Peyer's patch (tissue), 4 donors: ENCODE measurements around the gene PDLIM5. TPM values are rescaled to one million over a fixed set of nuclear protein-coding genes. Genes with fewer than 3 reads are reported as not detected.

Experiments
- DNase-seq, 3 donors: peaks; one replicate each; pipeline ENCODE4 v3.0.0-alpha.2; 2017 to 2019
- H3K27ac ChIP-seq, 4 donors: fragments of 200-600 bp; sonication (generic); one replicate each; pipeline ENCODE4 v1.5.1; 2016 to 2019
- H3K27me3 ChIP-seq, 2 donors: fragments of 200-600 bp; sonication (generic); one replicate each; pipeline ENCODE4 v1.5.1; 2019
- H3K36me3 ChIP-seq, 3 donors: fragments of 200-600 bp; sonication (generic); one replicate each; pipeline ENCODE4 v1.5.1; 2016 to 2019
- H3K4me1 ChIP-seq, 4 donors: fragments of 200-600 bp; sonication (generic); one replicate each; pipeline ENCODE4 v1.5.1; 2016 to 2019
- H3K4me3 ChIP-seq, 4 donors: fragments of 200-600 bp; sonication (generic); 1 replicate in 3 of 4; 2 replicates in 1 of 4; pipeline ENCODE4 v1.5.1; 2016 to 2019; ENCODE audit warnings: mild to moderate bottlenecking in 1 of 4
- H3K9me3 ChIP-seq, 4 donors: fragments of 200-600 bp; sonication (generic); one replicate each; pipeline ENCODE4 v1.5.1; 2016 to 2019; ENCODE audit warnings: mild to moderate bottlenecking in 1 of 4
- POLR2A ChIP-seq, 2 donors: fragments of 450-650 bp; IDR thresholded peaks; one replicate each; pipeline ENCODE4 v1.5.1; 2017; ENCODE audit warnings: antibody characterized with exemption in 2 of 2, mild to moderate bottlenecking in 2 of 2, moderate library complexity in 2 of 2
- total RNA-seq, 4 donors: library from RNA; depleted of rRNA; stranded (reverse); fragments of >200 nt; gene quantifications; one replicate each; pipeline ENCODE4 v1.1.0, GENCODE V29; 2016
- TF ChIP-seq, protein P1 (sequence below), 6 experiments: fragments of 450-650 bp in 4 of 6; fragments of 200-600 bp in 2 of 6; sonication (generic) in 1 of 6; IDR thresholded peaks; one replicate each; pipeline ENCODE4 v1.5.1; 2017 to 2019; ENCODE audit warnings: antibody characterized with exemption in 6 of 6, mild to moderate bottlenecking in 3 of 6, moderate library complexity in 1 of 6

The PDLIM5 gene
- total RNA-seq, 4 donors from 2014 or later: 112 to 197 (median 158) TPM

DNA sequence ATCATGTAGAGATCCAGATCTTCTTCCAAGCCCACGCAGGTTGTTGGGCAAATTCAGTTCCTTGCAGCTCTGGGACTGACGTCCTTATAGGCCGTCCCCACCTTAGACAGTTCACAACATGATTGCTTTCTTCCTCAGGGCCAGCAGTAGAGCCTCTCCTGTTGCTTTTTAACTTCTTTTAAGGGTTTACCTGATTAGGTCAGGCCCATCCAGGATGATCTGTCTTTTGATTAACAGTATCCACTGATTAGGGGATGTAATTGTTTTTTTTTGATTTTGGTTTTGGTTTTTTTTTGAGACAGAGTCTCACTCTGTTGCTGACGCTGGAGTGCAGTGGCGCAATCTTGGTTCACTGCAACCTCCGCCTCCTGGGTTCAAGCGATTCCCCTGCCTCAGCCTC is 197.0 kb downstream of the PDLIM5 start:
- no peak for DNase-seq
- Histone ChIP-seq H3K9me3 (no peaks in the 10 kb centered on the region), H3K27ac (no peak overlapping the region), H3K27me3 (no peaks in the 10 kb centered on the region), H3K4me3 (no peak overlapping the region), H3K36me3 (peaks cover 0 to 36% (median 0%) of the 10 kb centered on the region in 3 donors), H3K4me1 (peaks cover 0 to 16% (median 0%) of the 10 kb centered on the region in 4 donors)
- TF ChIP-seq, protein P1, sequence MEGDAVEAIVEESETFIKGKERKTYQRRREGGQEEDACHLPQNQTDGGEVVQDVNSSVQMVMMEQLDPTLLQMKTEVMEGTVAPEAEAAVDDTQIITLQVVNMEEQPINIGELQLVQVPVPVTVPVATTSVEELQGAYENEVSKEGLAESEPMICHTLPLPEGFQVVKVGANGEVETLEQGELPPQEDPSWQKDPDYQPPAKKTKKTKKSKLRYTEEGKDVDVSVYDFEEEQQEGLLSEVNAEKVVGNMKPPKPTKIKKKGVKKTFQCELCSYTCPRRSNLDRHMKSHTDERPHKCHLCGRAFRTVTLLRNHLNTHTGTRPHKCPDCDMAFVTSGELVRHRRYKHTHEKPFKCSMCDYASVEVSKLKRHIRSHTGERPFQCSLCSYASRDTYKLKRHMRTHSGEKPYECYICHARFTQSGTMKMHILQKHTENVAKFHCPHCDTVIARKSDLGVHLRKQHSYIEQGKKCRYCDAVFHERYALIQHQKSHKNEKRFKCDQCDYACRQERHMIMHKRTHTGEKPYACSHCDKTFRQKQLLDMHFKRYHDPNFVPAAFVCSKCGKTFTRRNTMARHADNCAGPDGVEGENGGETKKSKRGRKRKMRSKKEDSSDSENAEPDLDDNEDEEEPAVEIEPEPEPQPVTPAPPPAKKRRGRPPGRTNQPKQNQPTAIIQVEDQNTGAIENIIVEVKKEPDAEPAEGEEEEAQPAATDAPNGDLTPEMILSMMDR (IDR thresholded peaks at IDR 0.05): no peak
- no peak for TF ChIP-seq POLR2A (IDR thresholded peaks at IDR 0.05)

DNA sequence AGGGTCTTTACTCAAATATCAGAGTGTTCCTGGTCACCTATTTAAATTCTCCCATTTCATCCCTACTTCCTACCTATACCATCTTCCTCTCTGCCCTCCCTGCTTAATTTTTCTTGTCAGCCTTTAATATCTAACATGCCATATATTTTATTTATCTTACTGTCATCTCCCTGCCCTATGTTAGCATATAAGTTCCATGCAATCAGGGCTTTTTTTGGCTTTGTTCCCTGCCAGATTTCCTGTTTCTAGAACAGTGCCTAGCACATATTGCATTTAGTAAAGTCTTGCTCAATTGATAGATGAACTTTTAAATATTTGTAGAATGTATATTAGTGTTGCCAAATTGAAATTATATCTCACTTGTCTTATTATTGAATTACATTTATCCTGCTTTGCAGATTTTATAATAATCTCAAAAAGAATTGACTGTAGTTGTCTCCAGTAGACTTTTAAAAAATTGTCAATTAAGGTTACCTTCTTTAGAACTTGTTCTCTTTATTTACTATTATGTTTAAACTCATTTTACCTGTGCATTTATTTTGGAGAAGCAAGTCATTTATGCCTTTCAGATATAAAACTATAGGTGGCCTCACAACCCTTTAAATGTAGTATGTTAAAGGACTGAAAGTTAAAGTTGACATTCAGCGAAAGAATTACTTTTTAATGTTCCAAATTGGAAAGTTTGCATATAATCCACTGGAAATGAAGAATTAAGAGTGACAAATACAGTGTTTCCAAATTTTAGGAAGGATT is 197.8 kb downstream of the PDLIM5 start:
- no peak for TF ChIP-seq POLR2A (IDR thresholded peaks at IDR 0.05)
- TF ChIP-seq, protein P1 (IDR thresholded peaks at IDR 0.05): no peak
- H3K27ac ChIP-seq: no peak overlapping the region
- no peak for DNase-seq

DNA sequence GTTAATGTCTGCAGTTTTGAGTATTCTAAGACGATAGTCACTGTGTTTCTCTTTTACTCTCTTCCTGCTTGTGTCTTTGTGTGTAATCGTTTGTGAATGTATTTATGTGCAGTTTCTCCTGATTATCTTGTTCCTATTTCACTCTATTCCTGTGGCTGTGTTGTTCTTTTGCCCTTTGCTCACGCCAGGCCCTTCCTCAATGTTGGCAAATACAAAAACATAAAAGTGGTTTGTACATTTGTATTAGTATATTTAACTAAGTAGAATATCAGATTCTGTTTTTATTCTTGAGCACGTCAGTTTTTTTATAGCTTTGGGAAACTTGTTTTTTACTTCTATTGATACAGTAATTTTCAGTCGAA is 198.4 kb downstream of the PDLIM5 start:
- Histone ChIP-seq H3K9me3 (no peaks in the 10 kb centered on the region), H3K4me1 (peaks cover 0 to 20% (median 0%) of the 10 kb centered on the region in 4 donors), H3K4me3 (no peak overlapping the region), H3K36me3 (peaks cover 0 to 27% (median 0%) of the 10 kb centered on the region in 3 donors), H3K27ac (no peak overlapping the region), H3K27me3 (no peaks in the 10 kb centered on the region)
- TF ChIP-seq, protein P1 (IDR thresholded peaks at IDR 0.05): no peak
- TF ChIP-seq POLR2A (IDR thresholded peaks at IDR 0.05): no peak
- DNase-seq: no peak

More for the DNA sequence above, 197.8 kb downstream of the PDLIM5 start:
- no peak overlapping the region for H3K4me3 ChIP-seq
- no peaks in the 10 kb centered on the region for H3K9me3 ChIP-seq
- peaks cover 0 to 27% (median 0%) of the 10 kb centered on the region in 3 donors for H3K36me3 ChIP-seq
- H3K4me1 ChIP-seq: peaks cover 0 to 20% (median 0%) of the 10 kb centered on the region in 4 donors
- no peaks in the 10 kb centered on the region for H3K27me3 ChIP-seq

DNA sequence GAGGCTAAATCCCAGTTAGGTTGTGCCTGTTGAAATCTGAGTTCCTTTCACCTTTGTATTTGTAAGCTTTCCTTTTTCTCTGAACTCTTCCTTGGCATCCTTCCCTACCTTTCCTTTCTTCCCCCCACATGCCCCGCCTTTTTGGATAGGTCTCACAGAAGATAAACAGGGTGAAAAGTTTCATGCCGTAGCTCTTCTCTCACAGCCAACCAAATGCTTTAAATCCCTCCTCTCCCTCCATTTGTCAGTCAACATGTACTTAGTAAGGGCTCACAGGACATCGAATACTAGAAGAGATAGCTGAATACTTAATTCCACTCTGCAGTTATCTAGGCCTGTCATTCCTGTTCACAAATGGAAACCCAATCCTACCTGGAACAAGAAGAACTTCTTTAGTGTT is 198.9 kb downstream of the PDLIM5 start:
- peaks cover 0 to 20% (median 0%) of the 10 kb centered on the region in 4 donors for H3K4me1 ChIP-seq
- no peaks in the 10 kb centered on the region for H3K27me3 ChIP-seq
- peaks cover 0 to 24% (median 0%) of the 10 kb centered on the region in 3 donors for H3K36me3 ChIP-seq
- no peak for TF ChIP-seq POLR2A (IDR thresholded peaks at IDR 0.05)
- TF ChIP-seq, protein P1 (IDR thresholded peaks at IDR 0.05): no peak
- no peaks in the 10 kb centered on the region for H3K9me3 ChIP-seq
- no peak overlapping the region for H3K4me3 ChIP-seq
- peak overlapping the region in 1 of 4 donors; percentile 11 for H3K27ac ChIP-seq
- DNase-seq: no peak

DNA sequence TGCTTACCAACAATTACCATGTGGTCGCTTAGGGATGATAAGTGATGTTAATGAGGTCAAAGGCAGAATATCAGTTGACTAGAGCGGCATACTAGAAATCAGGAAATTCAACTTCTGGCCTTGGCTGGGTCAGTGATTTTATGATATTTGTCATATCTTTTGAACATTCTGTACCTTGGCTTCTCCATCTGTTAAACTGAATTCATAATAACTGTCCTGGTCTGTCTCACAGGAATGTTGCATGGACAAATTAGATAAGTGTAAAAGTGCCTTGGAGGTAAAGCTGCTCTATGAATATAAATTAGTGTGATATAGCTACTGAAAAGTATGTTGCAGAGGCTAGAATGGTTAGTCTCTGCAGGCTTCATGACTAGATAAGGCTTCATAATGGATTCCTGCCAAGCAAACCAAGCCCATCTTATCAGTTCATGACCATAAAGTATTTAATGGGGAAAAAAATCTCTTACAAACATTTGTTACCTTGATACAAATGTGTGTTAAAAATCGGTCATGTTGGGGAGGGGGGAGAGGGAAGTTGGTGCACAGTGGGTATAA is 201.4 kb downstream of the PDLIM5 start:
- H3K27ac ChIP-seq: peak overlapping the region in 1 of 4 donors; percentile 8
- no peaks in the 10 kb centered on the region for H3K27me3 ChIP-seq
- TF ChIP-seq, protein P1 (IDR thresholded peaks at IDR 0.05): no peak
- no peak for TF ChIP-seq POLR2A (IDR thresholded peaks at IDR 0.05)
- H3K36me3 ChIP-seq: peaks cover 0 to 26% (median 0%) of the 10 kb centered on the region in 3 donors
- no peaks in the 10 kb centered on the region for H3K9me3 ChIP-seq
- peaks cover 0 to 20% (median 0%) of the 10 kb centered on the region in 4 donors for H3K4me1 ChIP-seq
- H3K4me3 ChIP-seq: no peak overlapping the region
- no peak for DNase-seq
